ENCODE data around the gene LMF1. TPM values are rescaled to one million over a fixed set of nuclear protein-coding genes. Genes with fewer than 3 reads are reported as not detected.

The LMF1 gene
- total RNA-seq, 1 donor = 35.8 TPM

DNA sequence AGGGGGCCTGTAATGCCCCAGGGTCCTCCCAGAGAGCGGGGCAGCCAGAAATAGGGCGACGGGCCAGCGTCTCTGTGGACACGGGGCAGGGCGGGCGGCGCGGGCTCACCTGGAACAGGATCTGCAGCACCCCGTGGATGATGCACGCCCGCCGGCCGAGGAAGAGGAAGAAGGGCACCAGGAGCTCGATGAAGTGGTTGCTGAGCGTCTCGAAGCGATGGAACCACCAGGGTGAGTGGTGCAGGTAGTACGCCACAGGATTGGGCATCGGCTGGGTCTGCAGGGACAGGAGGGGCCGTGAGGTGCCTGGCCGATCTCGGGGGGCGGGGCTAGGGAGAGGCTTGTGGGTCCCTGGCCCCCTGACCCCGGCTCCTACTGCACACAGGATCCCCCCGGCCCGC is 91.3 kb downstream of the LMF1 start:
- Histone ChIP-seq H3K27ac (ENCODE audit: low read depth, low read length) (no peak overlapping the region), H2AFZ (ENCODE audit: low read length) (no peak overlapping the region), H3K9me3 (ENCODE audit: low read depth, low read length) (no peaks in the 10 kb centered on the region), H4K20me1 (ENCODE audit: insufficient read depth, low read length) (peaks cover 2% of the 10 kb centered on the region), H3K4me3 (ENCODE audit: insufficient read depth, low read length) (no peak overlapping the region), H3K79me2 (ENCODE audit: insufficient read depth, low read length) (no peaks in the 10 kb centered on the region), H3K27me3 (ENCODE audit: insufficient read depth, low read length) (no peaks in the 10 kb centered on the region), H3K36me3 (ENCODE audit: insufficient read depth, low read length) (no peaks in the 10 kb centered on the region), H3K4me1 (ENCODE audit: insufficient read depth, low read length) (no peaks in the 10 kb centered on the region), H3K4me2 (ENCODE audit: insufficient read depth, low read length) (no peak overlapping the region)
- DNase-seq (ENCODE audit: insufficient read length, low spot score, missing footprints) = no peak
- TF ChIP-seq, protein P1, sequence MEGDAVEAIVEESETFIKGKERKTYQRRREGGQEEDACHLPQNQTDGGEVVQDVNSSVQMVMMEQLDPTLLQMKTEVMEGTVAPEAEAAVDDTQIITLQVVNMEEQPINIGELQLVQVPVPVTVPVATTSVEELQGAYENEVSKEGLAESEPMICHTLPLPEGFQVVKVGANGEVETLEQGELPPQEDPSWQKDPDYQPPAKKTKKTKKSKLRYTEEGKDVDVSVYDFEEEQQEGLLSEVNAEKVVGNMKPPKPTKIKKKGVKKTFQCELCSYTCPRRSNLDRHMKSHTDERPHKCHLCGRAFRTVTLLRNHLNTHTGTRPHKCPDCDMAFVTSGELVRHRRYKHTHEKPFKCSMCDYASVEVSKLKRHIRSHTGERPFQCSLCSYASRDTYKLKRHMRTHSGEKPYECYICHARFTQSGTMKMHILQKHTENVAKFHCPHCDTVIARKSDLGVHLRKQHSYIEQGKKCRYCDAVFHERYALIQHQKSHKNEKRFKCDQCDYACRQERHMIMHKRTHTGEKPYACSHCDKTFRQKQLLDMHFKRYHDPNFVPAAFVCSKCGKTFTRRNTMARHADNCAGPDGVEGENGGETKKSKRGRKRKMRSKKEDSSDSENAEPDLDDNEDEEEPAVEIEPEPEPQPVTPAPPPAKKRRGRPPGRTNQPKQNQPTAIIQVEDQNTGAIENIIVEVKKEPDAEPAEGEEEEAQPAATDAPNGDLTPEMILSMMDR (IDR thresholded peaks at IDR 0.05; ENCODE audit: extremely low read depth, low read depth, low read length) = no peak

DNA sequence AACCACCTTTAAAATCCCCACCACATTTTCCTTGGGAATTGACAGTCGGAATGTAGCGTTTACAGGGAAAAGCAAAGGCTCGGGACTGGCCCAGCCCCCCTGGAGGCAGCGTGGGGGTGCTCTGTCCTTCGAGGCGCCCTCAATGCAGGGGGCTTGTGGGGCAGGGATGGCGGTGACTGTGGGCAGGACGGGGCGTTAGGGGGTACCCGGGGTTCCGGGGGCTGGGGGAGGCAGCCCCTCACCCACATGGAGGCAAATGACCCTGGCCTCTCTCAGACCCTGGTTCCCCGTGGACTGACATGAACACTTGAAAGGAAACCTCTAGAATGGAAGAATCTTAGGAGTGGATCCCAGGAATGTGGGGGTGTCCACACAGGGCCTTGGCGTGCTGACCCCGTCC is 91.9 kb downstream of the LMF1 start:
- Histone ChIP-seq H3K4me2 (ENCODE audit: insufficient read depth, low read length) (no peak overlapping the region), H3K4me3 (ENCODE audit: insufficient read depth, low read length) (no peak overlapping the region), H3K27ac (ENCODE audit: low read depth, low read length) (no peak overlapping the region), H3K4me1 (ENCODE audit: insufficient read depth, low read length) (no peaks in the 10 kb centered on the region), H3K79me2 (ENCODE audit: insufficient read depth, low read length) (no peaks in the 10 kb centered on the region), H3K27me3 (ENCODE audit: insufficient read depth, low read length) (no peaks in the 10 kb centered on the region), H4K20me1 (ENCODE audit: insufficient read depth, low read length) (peaks cover 2% of the 10 kb centered on the region), H3K9me3 (ENCODE audit: low read depth, low read length) (no peaks in the 10 kb centered on the region), H2AFZ (ENCODE audit: low read length) (no peak overlapping the region), H3K36me3 (ENCODE audit: insufficient read depth, low read length) (no peaks in the 10 kb centered on the region)
- no peak for DNase-seq (ENCODE audit: insufficient read length, low spot score, missing footprints)
- TF ChIP-seq, protein P1 (IDR thresholded peaks at IDR 0.05; ENCODE audit: extremely low read depth, low read depth, low read length) = no peak

DNA sequence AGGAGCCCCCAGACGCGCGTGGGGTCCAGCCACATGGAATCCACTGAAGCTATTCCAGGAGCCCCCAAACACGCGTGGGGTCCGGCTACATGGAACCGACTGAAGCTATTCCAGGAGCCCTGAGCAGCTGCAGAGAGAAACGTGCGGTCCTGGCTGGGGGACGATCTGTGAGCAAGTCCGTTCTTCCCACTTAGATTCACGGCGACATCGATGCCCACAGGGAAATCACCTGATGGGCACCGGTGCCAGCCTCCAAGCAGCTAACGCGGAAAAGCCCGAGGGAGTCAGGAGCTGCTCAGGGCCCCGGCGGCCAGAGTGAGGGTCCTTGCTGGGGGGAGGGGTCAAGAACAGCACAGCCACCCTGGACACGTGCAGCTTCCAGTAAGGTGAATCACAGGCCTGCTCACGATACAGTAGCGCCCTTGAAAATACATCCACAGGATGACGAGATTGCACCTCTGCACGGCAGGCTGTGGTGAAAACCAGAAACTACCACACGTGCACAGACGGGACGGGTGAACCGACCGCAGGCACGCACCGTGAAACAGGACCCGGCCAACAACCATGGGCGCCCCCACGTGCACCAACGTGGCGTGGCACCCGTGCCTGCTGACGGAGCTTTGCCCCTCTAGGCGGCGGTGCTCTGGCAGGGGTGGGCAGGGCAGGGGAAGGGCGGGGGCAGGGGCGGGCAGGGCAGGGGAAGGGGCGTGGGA is 92.6 kb downstream of the LMF1 start:
- no peak overlapping the region for H3K4me2 ChIP-seq (ENCODE audit: insufficient read depth, low read length)
- no peaks in the 10 kb centered on the region for H3K36me3 ChIP-seq (ENCODE audit: insufficient read depth, low read length)
- H3K27me3 ChIP-seq (ENCODE audit: insufficient read depth, low read length) = no peaks in the 10 kb centered on the region
- no peaks in the 10 kb centered on the region for H3K79me2 ChIP-seq (ENCODE audit: insufficient read depth, low read length)
- no peak overlapping the region for H2AFZ ChIP-seq (ENCODE audit: low read length)
- H3K4me1 ChIP-seq (ENCODE audit: insufficient read depth, low read length) = no peaks in the 10 kb centered on the region
- TF ChIP-seq, protein P1 (IDR thresholded peaks at IDR 0.05; ENCODE audit: extremely low read depth, low read depth, low read length) = peak; percentile 6
- peaks cover 2% of the 10 kb centered on the region for H4K20me1 ChIP-seq (ENCODE audit: insufficient read depth, low read length)
- no peaks in the 10 kb centered on the region for H3K9me3 ChIP-seq (ENCODE audit: low read depth, low read length)
- H3K4me3 ChIP-seq (ENCODE audit: insufficient read depth, low read length) = no peak overlapping the region
- H3K27ac ChIP-seq (ENCODE audit: low read depth, low read length) = no peak overlapping the region
- DNase-seq (ENCODE audit: insufficient read length, low spot score, missing footprints) = peak; percentile 92

DNA sequence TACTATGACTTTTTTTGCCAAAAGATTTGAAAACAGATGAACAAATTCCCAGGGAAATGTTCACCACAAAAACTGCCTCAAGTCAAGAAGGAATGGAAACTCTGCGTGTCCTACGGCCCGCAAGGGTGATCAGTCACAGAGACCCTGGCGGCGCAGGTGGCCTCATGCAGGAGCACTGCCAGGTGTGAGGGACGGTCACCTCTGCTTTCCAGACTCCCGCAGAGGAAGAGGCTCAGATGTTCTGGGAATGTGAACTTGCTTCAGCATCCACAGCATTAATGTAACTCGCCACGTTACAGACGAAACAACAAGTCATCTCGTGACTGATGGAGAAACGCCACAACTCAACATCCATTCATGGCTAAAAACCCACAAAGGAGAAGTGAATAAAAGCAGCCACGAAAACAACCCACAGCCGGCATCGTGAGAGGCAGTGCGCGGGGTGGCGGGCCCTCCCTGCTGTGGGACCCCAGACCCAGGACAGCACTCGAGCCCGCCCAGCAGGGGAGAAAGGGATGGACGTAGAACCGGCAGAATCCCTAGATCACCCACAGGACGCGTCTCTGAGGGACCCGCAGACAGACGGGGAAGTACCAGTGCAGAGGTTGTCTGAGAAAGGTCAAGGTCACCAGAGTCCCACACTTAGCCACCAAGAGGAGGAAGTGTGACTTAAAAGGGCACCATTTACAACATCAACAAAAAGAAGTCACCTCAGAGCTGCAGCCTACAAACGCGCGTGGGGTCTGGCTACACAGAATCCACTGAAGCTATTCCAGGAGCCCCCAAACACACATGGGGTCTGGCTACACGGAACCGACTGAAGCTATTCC is 93.3 kb downstream of the LMF1 start:
- H3K27me3 ChIP-seq (ENCODE audit: insufficient read depth, low read length) = no peaks in the 10 kb centered on the region
- DNase-seq (ENCODE audit: insufficient read length, low spot score, missing footprints) = no peak
- no peak overlapping the region for H2AFZ ChIP-seq (ENCODE audit: low read length)
- no peaks in the 10 kb centered on the region for H3K79me2 ChIP-seq (ENCODE audit: insufficient read depth, low read length)
- no peaks in the 10 kb centered on the region for H3K36me3 ChIP-seq (ENCODE audit: insufficient read depth, low read length)
- no peak overlapping the region for H3K4me2 ChIP-seq (ENCODE audit: insufficient read depth, low read length)
- TF ChIP-seq, protein P1 (IDR thresholded peaks at IDR 0.05; ENCODE audit: extremely low read depth, low read depth, low read length) = no peak
- no peak overlapping the region for H3K27ac ChIP-seq (ENCODE audit: low read depth, low read length)
- no peak overlapping the region for H3K4me3 ChIP-seq (ENCODE audit: insufficient read depth, low read length)
- H3K4me1 ChIP-seq (ENCODE audit: insufficient read depth, low read length) = no peaks in the 10 kb centered on the region
- H3K9me3 ChIP-seq (ENCODE audit: low read depth, low read length) = no peaks in the 10 kb centered on the region
- peaks cover 2% of the 10 kb centered on the region for H4K20me1 ChIP-seq (ENCODE audit: insufficient read depth, low read length)

Measured in osteoblast (primary cell).